NCI-H2081 (cell line): Measurements from ENCODE around the gene IMPG1.

Source experiments
- DNase-seq, 2 experiments: peaks; one replicate each; lab custom pipeline; 2025; lab: John Stamatoyannopoulos, UW

Gene IMPG1, protein sequence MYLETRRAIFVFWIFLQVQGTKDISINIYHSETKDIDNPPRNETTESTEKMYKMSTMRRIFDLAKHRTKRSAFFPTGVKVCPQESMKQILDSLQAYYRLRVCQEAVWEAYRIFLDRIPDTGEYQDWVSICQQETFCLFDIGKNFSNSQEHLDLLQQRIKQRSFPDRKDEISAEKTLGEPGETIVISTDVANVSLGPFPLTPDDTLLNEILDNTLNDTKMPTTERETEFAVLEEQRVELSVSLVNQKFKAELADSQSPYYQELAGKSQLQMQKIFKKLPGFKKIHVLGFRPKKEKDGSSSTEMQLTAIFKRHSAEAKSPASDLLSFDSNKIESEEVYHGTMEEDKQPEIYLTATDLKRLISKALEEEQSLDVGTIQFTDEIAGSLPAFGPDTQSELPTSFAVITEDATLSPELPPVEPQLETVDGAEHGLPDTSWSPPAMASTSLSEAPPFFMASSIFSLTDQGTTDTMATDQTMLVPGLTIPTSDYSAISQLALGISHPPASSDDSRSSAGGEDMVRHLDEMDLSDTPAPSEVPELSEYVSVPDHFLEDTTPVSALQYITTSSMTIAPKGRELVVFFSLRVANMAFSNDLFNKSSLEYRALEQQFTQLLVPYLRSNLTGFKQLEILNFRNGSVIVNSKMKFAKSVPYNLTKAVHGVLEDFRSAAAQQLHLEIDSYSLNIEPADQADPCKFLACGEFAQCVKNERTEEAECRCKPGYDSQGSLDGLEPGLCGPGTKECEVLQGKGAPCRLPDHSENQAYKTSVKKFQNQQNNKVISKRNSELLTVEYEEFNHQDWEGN

DNA sequence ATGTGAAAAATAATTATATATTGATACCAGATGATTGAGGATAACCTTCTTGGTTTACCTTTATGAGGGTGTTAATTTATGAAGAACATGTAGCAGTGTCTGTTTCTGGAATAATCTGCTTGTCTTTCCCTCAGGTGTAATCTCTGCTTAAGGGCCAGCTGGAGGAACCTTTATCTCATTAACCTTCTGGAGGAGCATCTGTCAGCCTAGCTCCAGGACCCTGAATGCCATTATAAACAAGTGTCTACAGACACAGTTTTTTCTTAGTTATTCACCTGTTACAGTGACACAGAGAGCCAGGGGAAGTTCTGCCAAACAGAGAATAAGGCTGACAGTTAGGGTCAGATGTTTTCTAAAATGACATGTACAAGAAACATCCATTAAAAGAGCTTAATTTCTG lies at the start of gene IMPG1:
Gene IMPG1, minus strand, starts transcription at position 101 of the 400 bp plus-strand sequence. CDS start 174 bp downstream, outside the sequence.
- DNase-seq, result no peak

DNA sequence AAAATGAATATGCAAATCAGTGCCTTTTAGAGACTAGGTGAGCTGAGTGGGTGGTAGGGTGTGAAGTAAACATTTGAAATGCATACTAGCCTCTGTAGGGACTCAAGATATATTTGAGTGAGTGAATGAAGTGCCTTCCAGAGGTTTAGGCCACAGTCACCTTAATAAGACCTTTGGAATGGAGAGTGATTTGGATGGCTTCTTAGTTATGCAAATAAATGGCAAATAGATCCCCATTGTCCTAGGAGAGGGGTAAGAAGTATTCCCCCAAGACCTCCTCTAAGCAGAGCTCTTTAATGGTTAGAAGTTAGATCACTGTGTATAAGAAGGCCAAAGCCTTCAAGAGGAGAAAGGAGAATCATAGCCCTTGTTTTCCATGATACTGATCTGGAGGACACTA lies 47.8 kb upstream of the IMPG1 start:
- no peak for DNase-seq

DNA sequence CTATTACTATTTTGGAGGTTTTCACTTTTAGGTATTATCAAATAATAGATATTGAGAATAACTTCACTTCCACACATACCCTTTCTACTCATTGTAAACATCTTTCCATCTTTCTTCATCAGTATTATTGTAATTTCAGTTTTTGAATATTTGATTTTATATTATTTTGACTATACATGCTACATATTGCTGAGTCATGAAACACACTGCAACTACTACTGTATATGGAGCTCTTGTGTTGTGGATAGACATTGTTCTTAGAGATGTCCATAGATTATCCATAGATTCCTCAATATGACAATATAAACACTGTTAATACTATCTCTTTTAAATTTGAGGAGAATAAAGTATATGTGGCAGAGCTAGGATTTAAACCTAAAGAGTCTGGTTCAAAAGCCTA lies 819 bp upstream of the IMPG1 start:
- DNase-seq, result no peak

DNA sequence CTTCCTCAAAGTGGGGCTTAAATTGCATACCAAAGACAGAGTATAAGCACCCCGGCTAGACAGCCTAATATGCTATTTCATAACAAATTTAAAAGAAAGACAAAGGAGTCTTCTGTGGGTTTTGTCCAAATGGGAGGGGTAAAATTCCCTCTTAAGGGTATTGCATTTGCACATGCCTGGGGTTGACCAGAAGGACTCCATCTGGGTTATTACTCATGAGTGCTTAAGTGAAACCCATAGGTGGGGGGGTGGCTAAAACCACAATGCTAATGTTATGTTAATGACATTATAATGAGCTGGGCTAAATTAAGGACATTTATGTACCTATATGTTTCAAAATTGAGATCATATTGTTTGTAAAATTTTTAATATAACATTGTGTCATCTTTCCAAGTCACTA lies 15.0 kb downstream of the IMPG1 start:
- no peak for DNase-seq

DNA sequence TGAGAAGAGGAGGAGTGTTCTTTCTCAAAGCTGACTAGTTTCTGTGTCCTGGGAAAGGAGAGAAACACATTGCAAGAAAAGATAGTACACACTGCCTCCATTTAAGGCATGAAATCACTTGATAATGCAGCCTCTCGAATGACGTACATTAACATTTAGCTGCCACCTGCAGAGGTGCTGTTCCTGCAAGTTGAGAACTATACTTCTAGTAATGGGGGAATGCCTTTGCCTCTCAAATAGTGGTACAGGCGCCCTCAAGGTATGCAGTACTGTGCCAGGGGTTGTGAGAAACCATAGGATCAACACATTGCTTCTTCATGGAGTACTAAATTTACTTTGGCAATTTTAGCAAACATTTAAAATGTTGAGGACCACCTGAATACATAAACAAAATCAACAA lies 20.1 kb downstream of the IMPG1 start:
- DNase-seq, result no peak

DNA sequence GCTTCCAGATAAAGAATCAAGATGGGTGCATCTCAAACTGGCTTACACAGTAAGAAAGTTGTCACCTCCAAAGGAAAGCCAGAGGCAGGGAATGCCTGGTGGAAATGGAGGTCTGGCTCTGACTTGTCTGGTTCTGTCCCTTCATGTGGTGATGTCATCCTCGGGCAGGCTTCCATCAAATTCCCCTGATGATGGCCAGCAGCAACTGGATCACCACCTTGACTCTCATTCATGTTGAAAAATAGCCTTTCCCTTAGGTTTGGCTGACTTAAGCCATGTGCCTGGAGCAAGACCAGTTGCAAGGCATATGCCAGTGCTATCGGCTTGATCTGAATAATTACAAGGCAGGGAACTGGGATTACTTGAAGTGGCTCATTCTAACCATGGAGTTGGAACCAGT lies 28.8 kb downstream of the IMPG1 start:
- no peak for DNase-seq

DNA sequence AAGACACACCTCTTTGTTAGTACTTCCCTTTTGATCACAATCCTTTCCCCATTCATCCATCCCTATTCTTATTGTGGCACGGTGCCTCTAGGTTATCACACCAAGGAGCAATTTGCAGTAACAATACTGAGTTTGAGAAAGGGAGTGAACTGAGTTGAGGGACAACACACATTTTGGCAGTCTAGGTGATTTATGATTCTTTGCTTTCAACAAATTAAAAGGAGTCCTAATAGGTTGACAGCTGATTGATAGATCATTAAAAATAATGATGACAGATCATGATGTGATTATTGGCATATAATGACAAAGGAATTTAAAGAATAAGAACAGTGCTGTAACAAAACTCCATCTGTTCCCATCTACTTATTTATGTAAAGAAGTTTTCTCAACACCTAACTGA lies 36.7 kb downstream of the IMPG1 start:
- DNase-seq, result no peak

DNA sequence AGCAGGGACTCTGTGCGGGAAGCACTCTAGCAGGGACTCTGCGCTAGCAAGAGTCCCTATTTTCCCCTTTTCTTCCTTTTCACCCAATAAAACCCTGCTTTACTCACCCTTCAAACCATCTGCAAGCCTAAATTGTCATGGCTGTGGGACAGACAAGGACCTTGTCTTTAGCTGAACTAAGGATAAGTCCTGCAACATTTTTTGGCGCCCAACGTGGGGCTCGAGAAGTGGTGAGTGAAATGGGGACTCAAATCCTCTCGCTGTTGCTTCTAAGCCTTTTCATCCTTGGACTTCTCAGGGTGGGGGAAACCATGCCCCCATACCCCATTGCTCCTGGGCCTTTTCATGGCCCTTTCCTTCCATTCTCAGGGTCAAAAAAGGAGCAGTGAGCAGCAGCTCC lies 46.4 kb downstream of the IMPG1 start:
- no peak for DNase-seq

DNA sequence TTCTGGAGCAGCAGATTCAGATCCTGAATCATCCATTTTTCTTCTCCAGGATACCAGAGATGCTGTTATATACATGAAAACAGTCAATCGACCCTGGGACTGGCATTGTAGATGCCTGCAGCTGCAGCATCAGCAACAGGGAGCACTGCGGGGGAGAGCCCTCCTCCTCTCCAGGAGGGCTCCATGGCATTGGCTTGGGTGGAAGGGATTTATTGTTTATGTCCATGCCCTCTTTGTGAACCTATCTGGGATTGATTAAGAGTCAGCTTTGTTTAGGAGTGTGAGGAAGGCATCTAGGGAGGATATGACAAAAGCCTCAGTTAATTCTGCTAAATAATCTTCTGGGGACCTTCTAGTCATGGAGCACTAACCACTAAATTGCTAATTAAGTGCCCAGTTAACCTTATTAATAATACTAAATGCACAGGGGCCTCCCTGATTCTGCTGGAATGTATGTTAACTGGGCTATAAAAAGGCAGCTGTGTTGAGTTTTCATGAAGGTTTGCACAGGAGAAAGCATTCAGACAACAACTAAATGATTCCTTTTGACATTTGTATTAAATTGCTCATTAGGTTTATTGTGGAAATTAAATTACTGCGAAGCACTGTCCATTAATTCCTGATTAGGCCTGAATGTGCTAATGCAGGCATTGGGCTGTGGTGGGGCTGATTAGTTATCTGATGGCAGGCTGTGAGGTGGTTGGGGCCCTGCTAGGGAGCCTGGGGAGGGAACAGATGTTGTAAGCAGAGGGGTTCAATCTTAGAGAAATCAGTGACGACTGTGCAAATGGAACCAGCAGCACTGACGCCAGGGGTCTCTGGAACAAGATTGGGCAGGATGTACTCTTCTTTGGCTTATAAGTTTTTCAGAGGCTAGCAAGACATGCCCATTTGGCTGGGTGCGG lies 57.6 kb downstream of the IMPG1 start:
- DNase-seq, result no peak

DNA sequence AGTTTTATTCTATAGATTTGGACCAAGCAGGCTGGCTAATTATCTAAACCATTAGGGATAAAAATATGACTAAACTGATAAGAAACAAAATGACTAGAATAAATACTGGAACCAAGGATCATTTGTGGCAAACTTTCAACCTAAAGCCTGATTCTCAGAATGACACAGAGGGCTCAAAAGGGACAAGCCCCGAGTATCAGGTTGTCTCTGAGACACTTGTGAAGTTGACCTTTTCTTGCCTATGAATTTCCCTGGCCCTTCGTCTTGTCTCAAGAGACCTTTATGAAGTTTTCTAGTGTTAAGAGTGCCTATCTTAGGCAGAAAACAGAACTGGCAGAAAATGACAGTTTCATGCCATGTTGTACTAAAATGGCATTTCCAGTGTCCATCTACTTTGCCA lies 68.3 kb downstream of the IMPG1 start:
- no peak for DNase-seq

DNA sequence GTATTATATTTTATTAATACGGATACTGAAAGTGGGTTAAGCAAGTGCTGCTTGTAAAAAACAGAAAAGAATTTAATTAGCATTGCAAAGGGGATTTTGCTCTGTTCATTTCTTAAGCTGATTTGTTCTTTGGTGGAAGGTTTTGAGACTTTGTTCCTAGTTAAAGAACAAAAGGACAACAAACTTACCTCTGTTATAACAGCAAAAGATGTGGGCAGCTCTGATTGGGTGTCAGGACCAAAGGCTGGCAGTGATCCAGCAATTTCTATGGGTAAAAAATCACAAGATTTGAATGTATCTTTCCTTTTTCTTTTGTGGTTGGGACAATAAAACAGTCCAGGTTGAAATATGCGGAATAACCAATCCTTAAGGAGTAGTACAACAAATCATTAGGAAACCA lies 68.8 kb downstream of the IMPG1 start:
- DNase-seq, result no peak

DNA sequence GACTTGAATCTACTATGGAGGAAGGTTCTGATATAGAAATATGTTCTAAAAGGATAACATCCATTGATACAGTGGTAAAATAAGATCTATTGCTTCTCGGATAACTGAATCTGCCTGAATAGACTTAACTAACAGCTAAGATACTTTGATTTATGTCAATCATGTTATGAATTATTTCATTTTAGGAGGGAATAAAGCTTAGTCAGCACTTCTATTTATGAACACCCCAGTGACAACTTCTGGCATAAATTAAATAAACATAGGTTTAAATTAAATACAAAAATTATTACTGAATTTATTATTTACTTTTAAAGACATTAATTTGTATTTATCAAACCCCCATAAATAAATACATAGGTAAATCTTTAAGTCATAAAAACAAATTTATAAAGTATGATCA lies 69.3 kb downstream of the IMPG1 start:
- no peak for DNase-seq

DNA sequence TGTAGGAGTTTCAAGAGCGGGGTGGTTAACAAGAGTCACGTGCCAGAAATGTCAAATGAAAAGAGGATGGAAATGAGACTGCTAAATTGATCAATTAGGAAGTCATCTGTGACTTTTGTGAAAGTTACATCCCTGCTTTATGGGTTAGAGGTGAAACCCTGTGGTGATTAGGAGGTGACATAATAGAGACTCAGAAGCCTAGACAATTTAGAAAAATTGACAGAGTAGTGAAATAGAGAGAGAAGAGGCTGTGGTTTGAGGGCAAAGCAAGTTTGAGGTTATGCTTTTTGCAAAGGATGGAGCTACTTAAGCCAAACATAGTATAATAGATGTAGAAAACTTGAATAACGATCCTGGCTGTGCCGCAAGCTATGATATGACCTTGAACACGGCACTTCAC lies 71.8 kb downstream of the IMPG1 start:
- no peak for DNase-seq

DNA sequence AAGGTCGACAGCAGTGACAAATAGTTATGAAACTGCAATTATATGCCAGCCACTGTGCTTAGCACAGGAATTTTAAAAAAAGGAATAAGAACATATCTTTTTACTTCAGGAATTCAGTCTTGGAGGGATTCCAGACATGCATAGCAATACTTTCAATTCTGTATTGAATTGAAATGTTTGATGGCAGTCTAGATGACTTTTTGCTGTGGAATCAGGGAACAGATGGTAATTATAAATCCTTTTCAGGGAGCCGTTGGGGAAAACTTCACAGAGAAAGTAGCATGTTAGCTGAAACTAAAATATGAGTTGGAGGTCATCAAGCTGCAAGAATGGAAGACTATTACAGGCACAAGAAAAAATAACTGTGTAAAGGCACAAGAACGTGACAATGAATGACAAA lies 74.8 kb downstream of the IMPG1 start:
- DNase-seq, result no peak

DNA sequence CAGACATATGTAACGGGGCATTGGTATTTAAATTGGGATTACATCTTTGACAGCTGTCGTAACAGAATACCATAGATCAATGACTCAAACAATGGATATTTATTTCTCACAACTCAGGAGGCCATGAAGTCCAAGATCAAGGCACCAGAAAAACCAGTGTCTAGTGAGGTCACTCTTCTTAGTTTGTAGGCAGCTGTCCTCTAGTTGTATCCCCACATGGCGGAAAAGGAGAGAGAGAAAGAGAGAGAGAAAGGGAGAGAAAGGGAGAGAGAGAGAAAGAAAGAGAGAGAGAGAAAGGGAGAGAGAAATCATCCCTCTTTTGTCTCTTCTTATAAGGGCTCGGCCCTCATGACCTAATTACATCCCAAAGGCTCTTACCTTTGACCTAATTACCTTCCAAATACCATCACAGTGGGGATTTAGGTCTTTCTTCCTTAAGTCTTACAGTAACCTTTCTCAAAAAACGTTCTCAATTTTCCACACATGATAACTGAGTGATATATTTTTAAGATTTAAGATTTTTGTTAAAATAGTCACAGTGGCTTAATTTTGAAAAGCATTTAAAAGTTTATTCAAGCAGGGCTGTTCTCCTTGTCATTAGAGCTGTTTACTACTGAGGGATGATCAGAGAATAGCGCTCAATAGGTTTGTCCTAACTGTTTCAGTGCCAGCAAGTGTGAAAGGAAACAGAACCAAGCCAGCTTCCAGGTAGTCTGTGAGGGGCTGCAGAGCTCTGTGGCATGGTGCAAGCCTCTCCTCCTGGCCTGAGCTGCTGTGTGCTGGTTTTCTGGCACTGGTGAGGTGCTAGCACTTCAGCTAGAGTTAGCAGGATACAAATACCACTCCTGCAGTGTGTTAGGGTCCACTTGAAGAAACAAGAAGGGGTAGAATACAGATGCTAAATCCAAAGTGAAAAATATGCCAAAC lies 79.0 kb downstream of the IMPG1 start:
- no peak for DNase-seq

DNA sequence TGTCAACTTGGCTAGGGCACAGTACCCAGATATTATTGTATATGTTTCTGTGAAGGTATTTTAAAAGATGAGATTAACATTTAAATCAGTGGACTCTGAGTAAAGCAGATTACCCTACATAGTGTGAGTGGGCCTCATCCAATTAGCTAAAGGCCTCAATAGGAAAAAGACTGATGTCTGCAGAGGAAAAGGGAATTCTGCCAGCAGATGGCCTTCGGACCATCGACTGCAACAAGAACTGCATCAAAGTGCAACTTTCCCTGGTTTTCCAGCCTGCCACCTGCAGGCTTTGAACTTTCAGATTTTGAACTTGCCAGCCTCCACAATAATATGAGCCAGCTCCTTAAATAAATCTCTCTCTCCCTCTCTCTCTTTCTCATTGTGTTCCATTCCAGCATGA lies 80.5 kb downstream of the IMPG1 start:
- DNase-seq, result no peak

DNA sequence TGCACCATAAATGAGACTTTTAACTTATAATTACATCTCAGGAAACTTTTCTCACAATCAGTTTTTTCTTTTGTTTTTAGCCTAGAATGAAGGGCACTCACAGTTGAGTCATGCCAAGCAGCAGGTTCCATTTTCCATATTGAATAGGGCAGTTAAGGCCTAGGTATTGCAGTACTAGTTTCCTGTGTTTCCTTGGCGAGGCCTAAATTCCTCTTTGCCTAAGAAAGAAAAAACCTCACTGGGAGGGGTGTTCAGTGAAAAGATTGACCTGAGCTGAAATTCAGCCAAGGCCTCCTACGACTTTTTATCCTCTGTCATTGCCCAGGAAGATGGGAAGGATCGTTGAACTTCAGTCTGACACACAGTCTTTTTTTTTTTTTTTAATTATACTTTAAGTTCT lies 85.5 kb downstream of the IMPG1 start:
- DNase-seq, result no peak

DNA sequence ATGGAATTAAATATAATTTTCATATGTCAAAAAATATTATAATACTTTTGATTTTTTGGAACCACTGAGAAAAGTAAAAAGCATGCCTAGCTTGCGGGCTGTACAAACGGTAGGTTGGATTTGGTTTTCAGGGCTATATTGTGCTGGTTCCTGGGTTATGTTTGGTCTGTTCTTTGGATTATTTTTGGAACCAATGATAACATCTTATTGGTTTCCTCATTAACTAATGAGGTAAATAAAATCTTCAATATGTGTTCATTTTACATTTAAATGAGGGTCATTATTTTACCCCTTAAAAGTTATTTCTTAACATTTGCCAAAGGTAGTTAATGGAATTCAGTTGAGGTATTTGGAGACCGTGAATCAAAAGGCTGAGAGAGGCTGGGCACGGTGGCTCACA lies 96.6 kb downstream of the IMPG1 start:
- no peak for DNase-seq

DNA sequence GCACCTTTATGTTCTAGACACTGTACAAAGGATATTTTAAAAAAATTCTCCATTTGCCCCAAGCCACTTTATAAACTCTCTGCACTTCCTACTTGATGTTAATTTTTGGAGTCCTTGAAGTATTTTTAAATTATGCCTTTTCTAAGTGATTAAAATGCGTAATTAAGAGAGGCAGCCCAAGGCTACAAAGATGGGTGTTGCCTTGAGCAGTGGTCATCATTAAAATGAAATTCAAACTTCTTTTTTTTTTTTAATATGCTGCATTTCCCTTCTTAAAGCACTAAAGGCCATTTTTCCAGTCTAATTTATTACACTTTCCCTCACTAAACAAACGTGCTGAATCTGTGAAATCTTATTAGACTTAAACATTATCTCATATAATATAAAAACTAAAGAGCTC lies 102.4 kb downstream of the IMPG1 start:
- no peak for DNase-seq

DNA sequence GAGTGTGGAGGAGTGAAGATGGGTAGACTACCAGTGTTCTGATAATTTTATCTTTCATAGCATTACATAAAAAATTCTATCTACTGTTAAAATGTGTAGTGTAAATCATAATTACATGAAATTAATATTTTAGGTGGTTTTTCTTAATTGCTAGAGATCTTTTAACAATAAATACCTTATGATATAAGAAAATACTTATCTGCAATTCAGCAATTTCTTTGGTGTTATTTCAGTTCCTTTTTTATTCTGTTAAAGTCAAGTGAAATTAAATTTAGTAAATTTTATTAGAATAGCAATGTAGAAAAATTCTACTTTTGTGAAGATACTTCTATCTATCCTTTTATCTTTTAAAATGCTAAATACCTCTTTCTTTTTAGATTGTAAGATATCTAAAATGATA lies 104.3 kb downstream of the IMPG1 start:
- DNase-seq, result no peak

DNA sequence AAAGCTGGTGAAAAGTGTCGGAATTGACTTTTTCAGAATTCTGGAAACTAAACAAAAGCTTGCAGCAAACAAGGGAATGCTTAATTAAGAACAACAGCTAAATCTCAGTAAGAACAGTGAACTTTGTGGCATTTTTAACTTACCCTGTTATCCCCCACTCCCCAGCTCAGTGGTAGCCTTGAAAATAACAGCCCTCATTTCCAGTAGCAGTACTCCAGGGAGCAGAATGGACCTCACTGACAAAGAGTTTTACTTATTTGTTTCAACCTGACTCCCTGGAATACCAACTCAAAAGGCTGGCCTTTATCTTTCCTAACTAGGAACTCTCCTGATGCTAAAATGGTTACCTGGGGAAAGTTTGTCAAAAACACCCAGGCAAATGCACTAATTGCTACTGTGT lies 108.9 kb downstream of the IMPG1 start:
- no peak for DNase-seq
